VCaP (cell line): ENCODE results near the gene CRLF1.

Experiments
- H3K27ac ChIP-seq: fragments of 450-650 bp; 2 replicates; pipeline ENCODE4 v1.5.1; 2017
- TF ChIP-seq, protein P1 (sequence below): fragments of 450-650 bp; conservative IDR thresholded peaks from 2 replicates; pipeline ENCODE4 v1.5.1; 2017; ENCODE audit warnings: mild to moderate bottlenecking, moderate library complexity

CRLF1 gene

DNA sequence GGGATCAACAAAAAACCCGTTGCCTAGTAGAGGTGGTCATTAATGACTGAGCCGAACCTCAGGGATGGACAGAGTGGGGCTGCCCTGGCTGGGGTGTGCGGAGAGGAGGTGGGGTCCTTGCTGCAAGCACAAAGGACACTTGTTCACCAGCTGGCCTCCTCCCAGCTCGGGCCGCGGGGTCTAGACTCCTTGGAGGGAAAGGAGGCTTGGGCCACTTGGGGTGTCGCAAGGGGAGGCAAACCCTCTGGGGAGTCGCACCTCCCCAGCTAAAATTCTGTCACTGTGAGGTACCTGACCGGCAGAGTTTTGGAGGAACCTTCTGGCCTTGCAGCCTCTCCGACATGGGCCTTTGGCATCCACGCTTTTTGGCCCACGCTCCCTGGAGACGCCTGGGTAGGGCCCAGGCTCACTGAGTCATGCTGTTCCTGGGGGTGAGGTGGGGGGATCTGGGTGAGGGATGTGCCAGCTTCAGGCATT is 38.5 kb upstream of the CRLF1 start:
- TF ChIP-seq, protein P1, sequence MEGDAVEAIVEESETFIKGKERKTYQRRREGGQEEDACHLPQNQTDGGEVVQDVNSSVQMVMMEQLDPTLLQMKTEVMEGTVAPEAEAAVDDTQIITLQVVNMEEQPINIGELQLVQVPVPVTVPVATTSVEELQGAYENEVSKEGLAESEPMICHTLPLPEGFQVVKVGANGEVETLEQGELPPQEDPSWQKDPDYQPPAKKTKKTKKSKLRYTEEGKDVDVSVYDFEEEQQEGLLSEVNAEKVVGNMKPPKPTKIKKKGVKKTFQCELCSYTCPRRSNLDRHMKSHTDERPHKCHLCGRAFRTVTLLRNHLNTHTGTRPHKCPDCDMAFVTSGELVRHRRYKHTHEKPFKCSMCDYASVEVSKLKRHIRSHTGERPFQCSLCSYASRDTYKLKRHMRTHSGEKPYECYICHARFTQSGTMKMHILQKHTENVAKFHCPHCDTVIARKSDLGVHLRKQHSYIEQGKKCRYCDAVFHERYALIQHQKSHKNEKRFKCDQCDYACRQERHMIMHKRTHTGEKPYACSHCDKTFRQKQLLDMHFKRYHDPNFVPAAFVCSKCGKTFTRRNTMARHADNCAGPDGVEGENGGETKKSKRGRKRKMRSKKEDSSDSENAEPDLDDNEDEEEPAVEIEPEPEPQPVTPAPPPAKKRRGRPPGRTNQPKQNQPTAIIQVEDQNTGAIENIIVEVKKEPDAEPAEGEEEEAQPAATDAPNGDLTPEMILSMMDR: no peak

DNA sequence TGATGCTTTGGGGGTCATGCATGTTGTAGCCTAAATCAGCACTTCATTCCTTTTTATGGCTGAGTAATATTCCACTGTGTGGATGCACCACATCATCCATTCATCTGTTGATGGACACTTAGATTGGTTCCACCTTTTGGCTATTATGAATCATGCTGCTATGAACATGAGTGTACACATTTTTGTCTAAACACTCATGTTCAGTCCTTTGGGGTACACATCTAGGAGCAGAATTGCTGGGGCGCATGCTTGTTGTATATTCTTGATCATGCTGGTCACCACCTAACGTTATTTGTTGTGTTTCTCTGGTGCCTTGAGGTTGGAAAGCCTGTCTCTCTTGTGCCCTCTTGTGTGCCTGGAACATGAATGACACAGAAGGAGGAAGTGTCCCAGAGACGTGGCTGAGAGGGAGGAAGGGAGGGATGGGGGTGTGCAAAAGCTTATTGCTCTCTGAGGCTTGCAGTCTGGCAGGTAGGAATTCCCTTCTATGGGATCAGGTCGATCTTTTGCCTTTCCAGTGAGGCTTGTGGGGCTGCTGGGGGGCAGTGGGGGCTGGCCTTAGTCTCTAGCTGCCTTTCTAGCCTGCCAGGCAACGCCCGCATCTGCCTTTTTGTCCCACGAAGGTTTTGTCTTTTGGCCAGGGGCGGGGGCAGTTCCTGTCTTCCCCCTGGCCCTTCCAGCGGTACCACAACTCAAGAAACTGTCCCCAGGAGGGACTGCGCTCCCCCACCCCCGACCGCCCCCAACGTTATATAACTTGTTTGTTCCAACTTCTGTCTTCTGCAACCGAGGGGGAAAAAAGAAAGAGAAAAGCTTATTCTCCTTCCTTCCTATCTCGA is 37.8 kb upstream of the CRLF1 start:
- no peak overlapping the region for H3K27ac ChIP-seq
- TF ChIP-seq, protein P1: no peak

More for the DNA sequence above, 38.5 kb upstream of the CRLF1 start:
- H3K27ac ChIP-seq: no peak overlapping the region

DNA sequence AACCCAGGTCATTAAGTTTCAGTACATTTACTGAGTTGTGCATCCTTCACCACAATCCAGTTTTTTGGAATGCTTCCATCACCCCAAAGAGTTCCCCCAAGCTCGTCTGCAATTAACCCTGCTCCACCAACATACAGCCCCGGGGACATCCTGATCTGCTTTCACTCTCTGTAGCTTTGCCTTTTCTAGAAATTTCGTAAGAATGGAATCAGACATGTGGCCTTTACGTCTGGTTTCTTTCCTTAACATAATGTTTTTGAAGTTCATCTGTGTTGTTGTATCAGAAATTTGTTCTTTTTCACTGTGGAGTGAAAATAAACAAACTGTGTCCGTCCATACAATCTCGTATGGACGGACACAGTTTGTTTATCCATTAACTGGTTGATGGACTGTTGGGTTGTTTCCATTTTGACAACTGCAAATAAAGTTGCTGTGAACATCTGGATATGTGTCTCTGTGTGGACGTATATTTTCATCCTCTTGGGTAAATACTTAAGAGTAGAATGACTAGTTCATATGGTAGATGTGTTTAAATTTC is 33.2 kb upstream of the CRLF1 start:
- TF ChIP-seq, protein P1: no peak
- no peak overlapping the region; the same call in 1 of the 2 replicates for H3K27ac ChIP-seq

DNA sequence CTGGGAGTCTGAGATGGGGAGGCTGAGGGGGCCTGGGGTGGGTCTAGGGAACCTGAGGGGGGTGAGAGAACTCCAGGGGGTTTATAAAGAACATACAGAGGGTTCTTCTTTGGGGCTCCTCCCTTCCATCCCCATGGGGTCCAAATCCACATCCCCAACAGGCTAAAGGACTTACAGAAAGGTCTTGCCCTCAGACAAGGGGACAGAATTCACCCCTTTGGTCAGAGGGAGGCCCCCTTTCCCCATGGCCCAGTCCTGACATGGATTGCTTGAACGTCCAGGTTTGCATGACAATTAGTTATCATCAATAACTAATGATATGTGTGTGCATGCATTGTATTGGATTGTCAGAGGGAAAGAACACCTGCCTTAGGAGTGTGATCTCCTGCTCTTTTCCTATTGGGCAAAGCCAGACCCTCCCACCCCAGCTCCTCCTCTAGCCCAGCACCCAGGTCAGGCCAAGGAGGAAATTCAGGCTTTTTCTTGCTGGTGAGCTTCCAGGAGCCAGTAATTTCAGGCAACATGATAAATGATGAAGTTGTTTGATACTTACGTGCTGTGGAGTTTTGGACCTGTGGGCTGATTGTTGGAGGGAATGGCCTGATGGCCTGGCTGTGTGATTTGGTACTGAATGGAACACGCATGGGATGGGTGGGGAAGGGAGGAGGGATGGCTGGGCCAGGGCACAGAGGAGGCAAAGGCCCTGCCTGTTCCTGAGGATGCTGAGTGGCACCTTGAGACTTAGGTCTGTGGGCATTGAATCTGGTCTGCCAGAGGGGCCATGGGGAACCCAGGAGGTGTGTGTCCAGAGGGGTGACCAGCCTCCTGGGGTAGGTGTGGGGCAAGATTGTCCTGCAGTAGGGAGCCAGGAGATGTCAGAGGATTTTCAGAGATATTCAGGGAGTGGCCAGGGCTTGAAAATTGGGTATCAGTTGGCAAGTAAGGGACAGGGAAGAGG is 31.4 kb upstream of the CRLF1 start:
- TF ChIP-seq, protein P1: no peak
- peak overlapping the region; percentile 90 for H3K27ac ChIP-seq

DNA sequence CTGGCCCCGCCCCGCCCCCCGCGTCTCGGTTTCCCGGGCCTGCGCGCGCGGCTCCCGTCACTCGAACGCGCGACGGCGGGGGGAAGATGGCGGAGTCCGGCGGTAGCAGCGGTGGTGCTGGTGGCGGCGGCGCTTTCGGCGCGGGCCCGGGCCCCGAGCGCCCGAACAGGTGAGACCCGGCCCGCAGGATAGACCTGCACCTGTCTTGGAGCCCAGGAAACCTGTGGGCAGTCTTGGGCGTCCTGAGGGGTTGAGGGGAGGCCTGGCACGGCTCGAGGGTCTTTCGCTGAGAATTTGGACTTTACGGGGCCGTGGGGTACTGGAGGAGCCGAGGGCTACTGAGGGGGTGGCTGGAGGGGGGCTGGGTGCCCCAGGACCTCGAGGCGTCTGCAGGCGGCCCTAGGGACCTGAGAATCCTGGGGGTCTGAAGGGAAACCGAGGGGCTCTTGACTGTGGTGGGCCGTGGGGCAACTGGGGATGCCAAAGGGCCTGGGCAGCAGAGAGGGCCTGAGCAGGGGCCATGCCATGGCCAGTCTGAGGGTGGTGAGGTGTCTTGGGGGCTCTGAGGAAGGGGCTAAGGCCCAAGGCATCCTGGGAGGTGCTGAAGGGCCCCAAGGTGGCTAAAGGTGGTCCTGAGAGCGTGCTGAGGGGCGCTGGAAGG is 30.5 kb upstream of the CRLF1 start, which contains the start of gene KLHL26:
Gene KLHL26, plus strand, starts transcription at position 60 of the 661 bp plus-strand sequence. Its CDS starts 27 bp downstream, at position 87.
- TF ChIP-seq, protein P1: no peak
- H3K27ac ChIP-seq: peak within 1 kb of the TSS; percentile 90

DNA sequence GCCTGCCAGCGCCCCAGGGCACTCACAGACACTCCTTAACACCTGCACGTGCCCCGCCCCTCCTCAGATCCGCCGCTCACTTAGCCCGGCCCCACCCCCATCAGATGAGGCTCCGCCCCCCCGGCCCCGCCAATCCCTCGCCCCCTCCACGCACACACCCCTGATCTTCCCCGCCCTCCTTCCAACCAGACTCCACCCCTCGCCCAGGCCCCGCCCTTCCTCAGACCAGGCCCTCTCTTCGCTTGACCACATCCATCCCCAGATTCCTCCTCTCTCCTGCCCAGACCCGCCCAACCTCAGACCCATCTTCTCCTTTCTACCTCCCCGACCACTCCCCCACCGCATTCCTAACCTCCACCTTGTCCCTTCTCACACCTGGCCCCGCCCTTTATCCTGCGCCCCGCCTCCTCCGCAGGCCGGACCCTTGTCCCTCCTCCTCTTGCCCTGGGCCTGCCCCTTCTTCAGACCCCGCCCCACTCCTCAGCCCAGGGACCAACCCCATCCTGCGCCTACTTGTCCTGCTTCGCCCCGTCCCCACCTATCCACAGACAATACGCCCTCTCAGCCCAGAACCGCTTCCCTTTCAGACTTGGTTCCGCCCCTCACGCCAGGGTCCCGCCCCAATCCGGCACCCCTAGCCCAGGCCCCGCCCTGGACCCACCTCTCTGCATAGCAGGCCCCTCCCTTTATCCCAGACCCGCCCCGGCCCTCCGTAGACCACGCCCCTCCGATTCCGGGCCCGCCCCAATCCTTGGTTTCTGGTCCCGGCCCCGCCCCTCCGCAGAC is 29.8 kb upstream of the CRLF1 start:
- TF ChIP-seq, protein P1: no peak
- peak overlapping the region; percentile 90 for H3K27ac ChIP-seq
